Caco-2 (cell line): Measurements from ENCODE around the gene MRPS21. TPM values are rescaled to one million over a fixed set of nuclear protein-coding genes. Genes with fewer than 3 reads are reported as not detected.

ENCODE experiments used
- BruUV-seq: library from RNA; stranded (reverse); fragments of 400-500 nt; replicated peaks from 2 replicates; lab custom pipeline; 2021; lab: Mats Ljungman, UMichigan
- CTCF ChIA-PET: fragments of 300-600 bp; sonication (Branson Sonifier 250); formaldehyde crosslinking; loops from one replicate; lab custom pipeline; 2022; ENCODE audit warnings: antibody characterized with exemption; lab: Charles Lee
- POLR2A ChIA-PET: fragments of 300-600 bp; sonication (Branson Sonifier 250); formaldehyde crosslinking; loops from one replicate; lab custom pipeline; 2022; ENCODE audit warnings: antibody characterized with exemption; lab: Charles Lee
- DNase-seq, 2 experiments: peaks; one replicate each; pipeline versions ENCODE4 v3.0.0 to v3.0.0-alpha.2; 2020 to 2022
- H3K27me3 ChIP-seq: replicated peaks from 2 replicates; pipeline ENCODE4 v1.6.0; 2011; ENCODE audit warnings: low read length; ENCODE audit not compliant: control insufficient read depth, insufficient read depth
- H3K36me3 ChIP-seq: 2 replicates; pipeline ENCODE4 v1.5.1; 2011; ENCODE audit warnings: low read length; ENCODE audit not compliant: control insufficient read depth, insufficient read depth
- H3K4me1 ChIP-seq: fragments of 250-450 bp; sonication (Bioruptor Pico); 2 replicates; pipeline ENCODE4 v1.5.1; 2020; ENCODE audit warnings: mild to moderate bottlenecking
- H3K4me3 ChIP-seq: 2 replicates; pipeline ENCODE4 v1.5.1; 2011; ENCODE audit warnings: low read depth, mild to moderate bottlenecking, control low read depth, low read length
- H3K9me3 ChIP-seq: fragments of 250-450 bp; sonication (Bioruptor Pico); 2 replicates; pipeline ENCODE4 v1.5.1; 2020; ENCODE audit warnings: mild to moderate bottlenecking, moderate library complexity
- H3K27ac Mint-ChIP-seq: one replicate; pipeline ENCODE4 v1.8.0; 2022; ENCODE audit warnings: mixed read lengths; ENCODE audit not compliant: unreplicated experiment
- H3K27me3 Mint-ChIP-seq: one replicate; pipeline ENCODE4 v1.8.0; 2022; ENCODE audit warnings: mixed read lengths; ENCODE audit not compliant: insufficient read depth, unreplicated experiment
- H3K36me3 Mint-ChIP-seq: one replicate; pipeline ENCODE4 v1.8.0; 2022; ENCODE audit warnings: mild to moderate bottlenecking, mixed read lengths; ENCODE audit not compliant: insufficient read depth, unreplicated experiment
- H3K4me1 Mint-ChIP-seq: one replicate; pipeline ENCODE4 v1.8.0; 2022; ENCODE audit warnings: low read depth, mixed read lengths; ENCODE audit not compliant: unreplicated experiment
- H3K4me3 Mint-ChIP-seq: one replicate; pipeline ENCODE4 v1.8.0; 2022; ENCODE audit warnings: mild to moderate bottlenecking, moderate library complexity, mixed read lengths; ENCODE audit not compliant: unreplicated experiment
- H3K9me3 Mint-ChIP-seq: one replicate; pipeline ENCODE4 v1.8.0; 2022; ENCODE audit warnings: mixed read lengths; ENCODE audit not compliant: unreplicated experiment
- CTCF ChIP-seq, 2 experiments: fragments of 200-600 bp in 1 of 2; IDR thresholded peaks; 1 replicate in 1 of 2; 2 replicates in 1 of 2; pipeline versions ENCODE4 v1.5.1 to v1.8.0; 2011 to 2022; ENCODE audit warnings: antibody characterized with exemption in 1 of 2, control low read depth in 1 of 2, inconsistent platforms in 1 of 2, low read depth in 1 of 2, low read length in 1 of 2, mild to moderate bottlenecking in 1 of 2, moderate library complexity in 1 of 2; ENCODE audit not compliant: insufficient read depth in 1 of 2, severe bottlenecking in 1 of 2, unreplicated experiment in 1 of 2
- intact Hi-C: fragments of 100-400 bp; cut with micrococcal nuclease; formaldehyde crosslinking; loops from one replicate; pipeline ENCODE4 v1.10.0; 2022; ENCODE audit not compliant: unreplicated experiment
- total RNA-seq: library from RNA; stranded (reverse); gene quantifications from 2 replicates; pipeline ENCODE4 v1.2.3, GENCODE V29; 2022

The MRPS21 gene
- total RNA-seq, 1 experiment from 2014 or later, result 16.7 TPM

GRCh38 chr1:150268705-150269403 is 24.8 kb upstream of the MRPS21 start, which contains the start of gene APH1A:
Gene APH1A (minus strand): TSS chr1:150269016. CDS start chr1:150268810, 206 bp downstream.
- Histone ChIP-seq H3K9me3 (no peaks in the 10 kb centered on the region), H3K36me3 (no peaks in the 10 kb centered on the region; the same call in 1 of the 2 replicates), H3K27me3 (no peaks in the 10 kb centered on the region), H3K4me3 (peak within 1 kb of the TSS; percentile 68), H3K4me1 (no peaks in the 10 kb centered on the region)
- Mint-ChIP-seq H3K27ac (peak within 1 kb of the TSS; percentile 60), H3K4me1 (peaks cover 14% of the 10 kb centered on the region), H3K27me3 (no peaks in the 10 kb centered on the region), H3K36me3 (peaks cover 5% of the 10 kb centered on the region), H3K9me3 (no peaks in the 10 kb centered on the region), H3K4me3 (peak within 1 kb of the TSS; percentile 87)
- no peak for TF ChIP-seq CTCF (IDR thresholded peaks at IDR 0.05; ENCODE audit: insufficient read depth in 1 of 2, low read depth in 1 of 2, low read length in 1 of 2, severe bottlenecking in 1 of 2, unreplicated experiment in 1 of 2)
- no TSS peak for BruUV-seq
- ChIA-PET CTCF (no interaction called here), POLR2A (interaction anchor here (0.6 to 1.0 kb wide), 2 partner anchors 9 to 174 kb away, joined by 3 read pairs; no protein-coding TSS in a partner anchor)
- DNase-seq, result peak; percentile 95 to 97
- intact Hi-C loops, result loop anchor here (1.0 to 2.0 kb wide), 2 partner anchors 14 to 33 kb away; partner anchors contain the start of genes ANP32E and CIART

- Histone ChIP-seq H3K36me3 (no peaks in the 10 kb centered on the region; the same call in 1 of the 2 replicates), H3K4me1 (no peaks in the 10 kb centered on the region), H3K4me3 (peak overlapping the region; percentile 68), H3K9me3 (no peaks in the 10 kb centered on the region), H3K27me3 (no peaks in the 10 kb centered on the region)
- intact Hi-C loops, result loop anchor here (1.0 to 2.0 kb wide), 2 partner anchors 13 to 33 kb away; partner anchors contain the start of genes ANP32E and CIART
- ChIA-PET CTCF (no interaction called here), POLR2A (interaction anchor here (0.6 to 1.0 kb wide), 2 partner anchors 9 to 174 kb away, joined by 3 read pairs; no protein-coding TSS in a partner anchor)
- peaks cover 14% of the 10 kb centered on the region for H3K4me1 Mint-ChIP-seq
- H3K4me3 Mint-ChIP-seq, result peak overlapping the region; percentile 87
- peak overlapping the region; percentile 60 for H3K27ac Mint-ChIP-seq
- H3K36me3 Mint-ChIP-seq, result peaks cover 5% of the 10 kb centered on the region
- H3K9me3 Mint-ChIP-seq, result no peaks in the 10 kb centered on the region
- H3K27me3 Mint-ChIP-seq, result no peaks in the 10 kb centered on the region
- BruUV-seq, result TSS peak; percentile 86
- no peak for DNase-seq
- TF ChIP-seq CTCF (IDR thresholded peaks at IDR 0.05; ENCODE audit: insufficient read depth in 1 of 2, low read depth in 1 of 2, low read length in 1 of 2, severe bottlenecking in 1 of 2, unreplicated experiment in 1 of 2), result no peak
Observed at GRCh38 chr1:150269451-150269850, 24.2 kb upstream of the MRPS21 start.

GRCh38 chr1:150271291-150271959 is 22.2 kb upstream of the MRPS21 start:
- no peak overlapping the region for H3K4me3 ChIP-seq
- H3K9me3 ChIP-seq, result no peaks in the 10 kb centered on the region
- ChIA-PET CTCF (interaction anchor here (0.6 kb wide), 1 partner anchor 541 kb away, joined by 3 read pairs; no protein-coding TSS in a partner anchor), POLR2A (no interaction called here)
- Mint-ChIP-seq H3K9me3 (no peaks in the 10 kb centered on the region), H3K4me3 (no peak overlapping the region), H3K4me1 (peaks cover 14% of the 10 kb centered on the region), H3K27ac (no peak overlapping the region), H3K27me3 (no peaks in the 10 kb centered on the region), H3K36me3 (peaks cover 5% of the 10 kb centered on the region)
- H3K27me3 ChIP-seq, result no peaks in the 10 kb centered on the region
- TF ChIP-seq CTCF (IDR thresholded peaks at IDR 0.05; ENCODE audit: insufficient read depth in 1 of 2, low read depth in 1 of 2, low read length in 1 of 2, severe bottlenecking in 1 of 2, unreplicated experiment in 1 of 2), result no peak
- no TSS peak for BruUV-seq
- no peak for DNase-seq
- no peaks in the 10 kb centered on the region for H3K4me1 ChIP-seq
- H3K36me3 ChIP-seq, result no peaks in the 10 kb centered on the region; the same call in 1 of the 2 replicates
- intact Hi-C loops, result no loop called here
